ENCODE measurements around the gene GP9.

Gene GP9

GRCh38 chr3:129060276-129061022 lies at the start of gene GP9:
GP9 (plus strand) TSS chr3:129060779; CDS start chr3:129061740, 961 bp downstream.
- H3K4me3 ChIP-seq (ENCODE audit: low read depth, low read length) = no peak within 1 kb of the TSS
- no peak for DNase-seq (ENCODE audit: low read depth)

DNA sequence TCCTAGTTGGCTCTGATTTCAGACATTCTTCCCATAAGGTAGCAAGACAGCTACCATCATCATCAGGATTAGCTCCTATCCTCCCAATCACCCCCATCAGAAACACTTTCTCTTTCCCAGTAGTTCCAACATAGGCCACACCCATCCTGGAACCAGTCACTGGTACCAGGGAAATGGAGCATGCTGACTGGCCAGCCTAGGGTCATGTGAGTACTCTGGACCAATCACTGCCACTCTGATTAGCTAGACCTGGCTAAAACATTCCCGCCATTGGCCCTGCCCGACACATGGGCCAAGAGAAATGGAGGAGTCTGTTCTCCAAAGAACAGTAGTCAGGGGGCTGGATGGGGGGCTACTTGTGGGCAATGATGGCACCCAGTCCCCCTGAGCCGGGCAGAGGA lies 47.1 kb upstream of the GP9 start:
- DNase-seq (ENCODE audit: low read depth) = no peak
- no peak overlapping the region for H3K4me3 ChIP-seq (ENCODE audit: low read depth, low read length)

DNA sequence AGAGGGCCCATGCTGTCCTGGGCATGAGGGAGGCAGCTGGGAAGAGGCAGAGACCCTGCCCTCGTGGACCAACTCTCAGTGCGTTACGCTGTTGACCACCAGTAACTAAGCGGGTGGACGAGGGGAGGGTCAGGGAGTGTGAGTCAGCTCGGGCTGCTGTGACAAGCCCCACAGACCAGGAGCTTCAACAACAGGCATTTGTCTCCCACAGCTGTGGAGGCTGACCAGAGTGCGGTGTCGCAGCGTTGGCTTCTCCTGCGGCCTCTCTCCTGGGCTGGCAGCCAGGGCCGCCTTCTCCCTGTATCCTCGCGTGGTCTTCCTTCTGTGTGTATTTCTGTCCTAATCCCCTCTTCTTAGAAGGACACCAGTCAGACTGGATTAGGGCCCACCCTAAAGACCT lies 46.4 kb upstream of the GP9 start:
- H3K4me3 ChIP-seq (ENCODE audit: low read depth, low read length) = no peak overlapping the region
- DNase-seq (ENCODE audit: low read depth) = no peak

- DNase-seq (ENCODE audit: low read depth) = no peak
- no peak overlapping the region for H3K4me3 ChIP-seq (ENCODE audit: low read depth, low read length)
Measured at GRCh38 chr3:129014793-129015345, 45.7 kb upstream of the GP9 start.

- H3K4me3 ChIP-seq (ENCODE audit: low read depth, low read length) = no peak overlapping the region
- no peak for DNase-seq (ENCODE audit: low read depth)
Measured at GRCh38 chr3:129015388-129016105, 45.0 kb upstream of the GP9 start.

DNA sequence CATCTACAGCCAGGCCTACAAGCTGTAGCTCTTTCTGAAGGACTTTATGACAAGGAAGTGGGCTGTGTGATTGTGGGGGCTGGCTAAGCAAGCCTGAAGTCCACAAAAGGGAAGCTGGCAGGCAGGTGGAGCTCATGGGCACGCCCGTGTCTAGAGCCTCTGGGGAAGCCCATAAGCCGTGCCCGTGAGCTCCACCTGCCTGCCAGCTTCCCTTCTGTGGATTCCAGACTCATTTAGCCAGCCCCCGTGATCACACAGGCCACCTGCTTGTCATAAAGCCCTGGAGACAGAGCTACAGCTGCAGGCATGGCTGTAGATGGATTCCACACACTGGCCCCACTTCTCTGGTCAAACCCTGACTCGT lies 44.2 kb upstream of the GP9 start:
- no peak for DNase-seq (ENCODE audit: low read depth)
- no peak overlapping the region for H3K4me3 ChIP-seq (ENCODE audit: low read depth, low read length)

DNA sequence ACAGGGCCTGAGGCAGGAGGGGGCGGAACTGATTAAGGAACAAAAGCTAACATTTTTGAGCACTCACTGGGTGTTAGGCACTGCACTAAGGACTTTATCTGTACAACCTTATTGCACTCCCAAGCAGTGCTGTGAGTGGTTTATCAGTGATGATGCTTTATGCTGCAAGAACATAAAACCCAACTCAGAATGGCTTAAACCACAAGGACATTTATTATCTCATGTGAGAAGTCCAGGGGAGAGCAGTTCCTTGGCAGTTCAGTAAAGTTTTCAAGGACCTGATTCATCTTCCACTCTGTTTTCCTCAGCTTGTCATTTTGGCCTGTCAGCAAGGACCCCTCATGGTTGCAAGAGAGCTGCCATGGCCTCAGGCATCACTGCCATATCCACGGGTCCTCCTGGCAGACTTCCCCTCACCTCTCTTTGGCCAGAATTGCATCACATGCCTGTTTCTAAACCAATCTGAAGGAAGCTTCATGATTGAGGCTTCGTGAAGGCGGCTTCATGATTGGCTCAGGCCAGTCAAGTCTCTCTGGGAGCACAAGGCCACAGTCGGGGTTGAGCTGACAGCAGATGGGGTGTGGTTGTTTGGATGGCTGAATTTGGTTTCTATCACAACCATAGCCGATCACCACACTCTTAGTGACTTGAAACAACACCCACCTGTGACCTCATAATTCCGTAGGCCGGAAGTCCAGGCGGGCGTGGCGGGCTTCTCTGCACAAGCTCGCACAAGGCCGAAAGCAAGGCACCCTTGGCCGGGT lies 43.7 kb upstream of the GP9 start:
- no peak for DNase-seq (ENCODE audit: low read depth)
- H3K4me3 ChIP-seq (ENCODE audit: low read depth, low read length) = no peak overlapping the region

DNA sequence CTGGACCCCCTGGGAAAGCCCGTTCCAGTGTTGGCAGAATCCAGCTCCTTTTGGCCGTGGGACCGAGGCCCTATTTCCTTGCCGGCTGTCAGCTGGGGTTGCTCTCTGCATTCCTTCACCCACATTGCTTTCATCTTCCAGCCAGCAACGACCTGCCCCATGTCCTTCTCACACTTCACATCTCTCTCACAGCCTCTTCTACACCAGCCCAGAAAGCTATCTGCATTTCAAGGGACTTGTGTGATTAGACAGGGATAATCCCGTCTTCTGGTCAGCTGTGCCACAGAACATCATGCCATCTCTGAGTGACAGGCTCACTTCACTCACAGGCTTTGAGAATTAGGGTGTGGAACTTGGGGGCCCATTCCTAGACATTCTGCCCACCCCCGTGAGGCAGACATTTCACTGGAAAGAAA lies 43.1 kb upstream of the GP9 start:
- DNase-seq (ENCODE audit: low read depth) = no peak
- H3K4me3 ChIP-seq (ENCODE audit: low read depth, low read length) = no peak overlapping the region

DNA sequence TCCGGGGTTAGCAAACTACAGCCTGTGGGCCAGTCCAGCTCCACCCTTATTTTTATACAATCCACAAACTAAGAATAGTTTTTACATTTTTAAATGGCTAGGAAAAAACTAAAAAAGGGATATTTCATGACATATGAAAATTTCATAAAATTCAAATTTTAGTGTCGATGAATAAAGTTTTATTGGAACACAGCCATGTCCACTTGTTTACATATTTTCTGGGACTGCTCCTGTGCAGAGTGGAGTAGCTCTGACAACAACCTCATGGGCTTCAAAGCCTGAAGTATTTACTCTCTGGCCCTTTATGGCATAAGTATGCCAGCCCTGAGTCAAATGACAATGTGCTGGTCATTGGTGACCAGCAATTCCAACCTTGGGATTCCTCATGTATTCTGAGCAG lies 42.3 kb upstream of the GP9 start:
- no peak for DNase-seq (ENCODE audit: low read depth)

DNA sequence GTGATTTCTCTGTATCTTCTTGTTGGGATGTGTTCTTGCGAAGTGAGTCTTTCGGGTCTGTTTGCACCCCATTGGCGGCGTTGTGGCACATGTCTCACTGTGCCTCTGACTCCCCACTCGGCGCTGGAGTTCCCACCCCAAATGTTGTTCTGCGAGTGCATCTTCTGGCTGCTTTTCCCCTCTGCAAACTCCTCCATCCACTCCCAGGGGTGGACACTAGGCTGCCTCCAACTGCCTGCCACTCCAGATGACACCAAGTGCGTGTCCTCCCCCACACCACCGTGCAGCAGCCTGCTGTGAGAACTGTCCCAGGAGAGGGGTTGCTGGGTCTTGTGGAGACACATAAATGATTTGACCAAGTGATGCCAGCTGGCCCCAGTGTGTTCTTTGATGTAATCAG lies 41.8 kb upstream of the GP9 start:
- no peak for DNase-seq (ENCODE audit: low read depth)
- H3K4me3 ChIP-seq (ENCODE audit: low read depth, low read length) = no peak overlapping the region

More for the DNA sequence above, 42.3 kb upstream of the GP9 start:
- no peak overlapping the region for H3K4me3 ChIP-seq (ENCODE audit: low read depth, low read length)

GRCh38 chr3:129019266-129019665 lies 41.3 kb upstream of the GP9 start:
- H3K4me3 ChIP-seq (ENCODE audit: low read depth, low read length) = no peak overlapping the region
- DNase-seq (ENCODE audit: low read depth) = no peak

DNA sequence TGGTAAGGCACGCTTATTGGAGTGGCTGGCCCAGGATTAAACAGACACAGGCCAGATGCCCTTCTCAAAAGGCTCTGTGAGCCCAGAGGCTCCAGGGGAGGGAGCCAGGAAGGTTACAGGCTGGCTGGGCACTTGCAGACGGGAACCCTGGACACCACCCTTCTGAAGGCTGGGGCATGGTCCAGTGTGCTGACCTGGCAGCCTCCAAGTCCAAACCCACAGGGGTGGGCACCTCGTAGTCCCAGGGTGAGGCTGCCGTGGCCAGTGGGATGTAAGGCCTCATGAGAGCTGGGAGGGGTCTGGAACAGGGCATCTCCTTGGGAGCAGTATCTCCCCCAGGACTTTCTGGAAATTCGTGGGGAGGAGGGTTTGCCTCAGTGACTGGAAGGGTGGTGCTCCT lies 39.9 kb upstream of the GP9 start:
- no peak for DNase-seq (ENCODE audit: low read depth)

DNA sequence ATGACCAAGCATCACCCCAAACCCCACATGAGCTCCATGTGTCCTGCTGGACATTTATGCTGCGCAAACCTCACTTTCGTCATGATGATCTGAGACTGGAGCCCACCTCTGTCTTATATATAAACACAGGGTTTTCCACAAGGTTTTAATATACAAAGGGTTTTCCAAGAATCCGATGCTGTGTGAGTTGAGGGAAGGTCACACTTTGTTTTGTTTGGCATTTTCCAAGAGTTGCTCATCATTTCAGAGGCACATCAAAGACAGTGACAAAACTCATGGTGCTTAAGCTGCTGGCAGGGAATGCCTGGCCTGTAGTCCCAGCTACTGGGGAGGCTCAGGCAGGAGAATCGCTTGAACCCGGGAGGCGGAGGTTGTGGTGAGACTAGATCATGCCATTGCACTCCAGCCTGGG lies 39.4 kb upstream of the GP9 start:
- no peak overlapping the region for H3K4me3 ChIP-seq (ENCODE audit: low read depth, low read length)
- no peak for DNase-seq (ENCODE audit: low read depth)

More for the DNA sequence above, 39.9 kb upstream of the GP9 start:
- H3K4me3 ChIP-seq (ENCODE audit: low read depth, low read length) = no peak overlapping the region

DNA sequence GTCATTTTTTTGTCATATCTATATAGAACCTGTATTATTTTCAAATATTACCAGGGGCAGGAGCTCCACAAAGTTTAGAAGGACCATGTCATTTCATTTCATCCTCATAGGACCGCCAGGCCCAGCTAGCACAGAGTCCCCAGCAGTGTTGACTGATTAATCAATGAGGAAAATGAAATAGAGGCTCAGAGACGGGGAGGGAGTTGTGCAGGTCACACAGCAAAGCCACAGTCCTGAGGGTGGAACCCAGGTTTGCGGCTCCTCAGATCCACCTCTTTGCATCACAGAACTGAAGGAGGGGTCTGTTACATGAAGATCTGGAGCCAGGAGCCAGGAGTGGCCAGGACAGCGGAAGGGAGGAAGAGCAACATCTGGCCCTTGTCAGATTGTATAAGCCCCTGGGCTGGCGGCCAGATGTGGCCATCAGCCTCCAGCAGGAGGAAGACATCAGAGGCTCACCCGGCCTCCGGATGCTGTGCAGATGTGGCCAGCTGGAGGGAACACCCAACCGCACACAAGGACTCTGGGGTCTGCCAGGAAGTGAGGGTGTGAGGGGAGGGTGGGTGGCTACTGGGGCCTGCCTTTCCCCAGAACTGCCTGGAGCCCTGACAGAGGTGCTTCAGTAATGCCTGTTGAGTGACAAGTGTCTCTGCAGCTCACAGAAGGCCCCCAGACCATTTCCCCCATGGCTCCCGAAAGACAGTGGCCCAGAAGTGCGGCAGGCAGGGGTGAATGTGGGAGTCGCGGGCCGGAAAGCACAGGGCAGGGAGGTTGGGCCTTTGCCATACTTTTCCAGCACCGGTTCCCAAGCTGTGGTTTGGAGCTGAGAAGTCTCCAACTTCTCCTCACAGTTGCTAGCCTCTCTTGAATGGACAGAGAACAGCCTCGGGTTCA lies 38.2 kb upstream of the GP9 start:
- no peak for DNase-seq (ENCODE audit: low read depth)
- H3K4me3 ChIP-seq (ENCODE audit: low read depth, low read length) = no peak overlapping the region

- no peak for DNase-seq (ENCODE audit: low read depth)
Measured at GRCh38 chr3:129023008-129023358, 37.6 kb upstream of the GP9 start.

DNA sequence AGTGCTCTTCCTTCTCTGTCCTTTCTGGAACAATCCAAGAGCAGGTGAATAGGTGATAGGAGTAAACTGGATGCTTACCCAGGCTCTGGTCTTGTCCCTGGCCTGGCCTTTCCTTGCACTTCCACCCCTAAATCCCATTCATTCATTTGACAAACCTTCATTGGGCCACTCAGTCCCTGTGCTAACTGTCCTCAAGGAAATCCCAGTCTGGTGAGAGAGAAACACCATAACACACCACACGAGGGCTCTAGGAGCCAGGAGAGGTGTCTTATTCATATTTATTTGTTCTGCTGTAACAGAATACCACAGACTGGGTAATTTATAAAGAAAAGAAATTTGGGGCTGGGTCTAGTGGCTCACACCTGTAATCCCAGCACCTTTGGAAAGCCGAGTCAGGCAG lies 36.7 kb upstream of the GP9 start:
- no peak for DNase-seq (ENCODE audit: low read depth)
- no peak overlapping the region for H3K4me3 ChIP-seq (ENCODE audit: low read depth, low read length)

More at GRCh38 chr3:129023008-129023358, 37.6 kb upstream of the GP9 start:
- no peak overlapping the region for H3K4me3 ChIP-seq (ENCODE audit: low read depth, low read length)

GRCh38 chr3:129025108-129025507 lies 35.5 kb upstream of the GP9 start:
- DNase-seq (ENCODE audit: low read depth) = no peak
- no peak overlapping the region for H3K4me3 ChIP-seq (ENCODE audit: low read depth, low read length)

GRCh38 chr3:129025691-129026435 lies 34.7 kb upstream of the GP9 start:
- no peak overlapping the region for H3K4me3 ChIP-seq (ENCODE audit: low read depth, low read length)
- DNase-seq (ENCODE audit: low read depth) = no peak

Data from skeletal muscle cell (primary cell).